Ramos (cell line): ENCODE data around the gene REXO5.

Experiments
- in situ Hi-C: fragments of 300-500 bp; cut with MboI; formaldehyde crosslinking; loops from one replicate; pipeline ENCODE4 v1.14.3; 2022; ENCODE audit warnings: low sequenced_read_pairs; ENCODE audit not compliant: unreplicated experiment

Gene REXO5

GRCh38 chr16:20897922-20898321 is 91.6 kb downstream of the REXO5 start:
- in situ Hi-C loops, result no loop called here

GRCh38 chr16:20899071-20899470 is 92.7 kb downstream of the REXO5 start:
- in situ Hi-C loops, result no loop called here
